HepG2 (cell line): ENCODE measurements around the gene KIF21B. TPM values are rescaled to one million over a fixed set of nuclear protein-coding genes. Genes with fewer than 3 reads are reported as not detected.

ENCODE experiments used
- ATAC-seq: fragments of 200-7000 bp; cut with Tn5 transposase; 3 replicates; pipeline ENCODE4 v1.9.1; 2020; ENCODE audit warnings: mild to moderate bottlenecking, moderate library complexity
- BruUV-seq: library from RNA; stranded (reverse); fragments of 400-500 nt; replicated peaks from 2 replicates; lab custom pipeline; 2021; lab: Mats Ljungman, UMichigan
- CTCF ChIA-PET: fragments of 300-600 bp; formaldehyde crosslinking; extraction: SDS; loops from one replicate; lab custom pipeline; 2021; ENCODE audit warnings: low total read pairs, inconsistent platforms, low intra/inter-chr PET ratio; lab: Yijun Ruan, JAX
- POLR2A ChIA-PET: fragments of 350-600 bp; sonication (Branson Sonifier 250); formaldehyde crosslinking; loops from one replicate; lab custom pipeline; 2020; ENCODE audit warnings: antibody characterized with exemption, inconsistent platforms; lab: Yijun Ruan, JAX
- DNase-seq: peaks from one replicate; pipeline ENCODE4 v3.0.0-alpha.2; 2015; ENCODE audit warnings: low spot score
- FAIRE-seq: peaks from 3 replicates; lab custom pipeline; 2011; peaks lifted over from hg19 to GRCh38; lab: Jason Lieb, UNC
- H2AFZ ChIP-seq: one replicate; pipeline ENCODE4 v1.6.1; 2011; ENCODE audit warnings: low read length, inconsistent platforms
- H3K27ac ChIP-seq: fragments of 300-600 bp; 3 replicates; pipeline ENCODE4 v1.8.0; 2011; ENCODE audit warnings: mixed run types, mild to moderate bottlenecking, mixed read lengths, low read length, inconsistent platforms; ENCODE audit not compliant: insufficient read depth; ENCODE audit errors: extremely low read length
- H3K27me3 ChIP-seq, 2 experiments: fragments of 200-600 bp in 1 of 2; 2 replicates in 1 of 2; 3 replicates in 1 of 2; pipeline versions ENCODE4 v1.6.0 to v1.8.0; 2011; ENCODE audit warnings: low read length in 2 of 2, mild to moderate bottlenecking in 2 of 2, moderate library complexity in 2 of 2, inconsistent platforms in 1 of 2; ENCODE audit not compliant: insufficient read depth in 2 of 2, control insufficient read depth in 1 of 2
- H3K36me3 ChIP-seq, 2 experiments: fragments of 200-600 bp in 1 of 2; replicated peaks in 1 of 2; 2 replicates in 1 of 2; 3 replicates in 1 of 2; pipeline versions ENCODE4 v1.5.1 to v1.8.0; 2011; ENCODE audit warnings: low read length in 2 of 2, inconsistent platforms in 1 of 2; ENCODE audit not compliant: insufficient read depth in 2 of 2, control insufficient read depth in 1 of 2
- H3K4me1 ChIP-seq: 2 replicates; pipeline ENCODE4 v1.5.1; 2012; ENCODE audit warnings: low read length, inconsistent platforms; ENCODE audit not compliant: insufficient read depth
- H3K4me2 ChIP-seq: 2 replicates; pipeline ENCODE4 v1.6.0; 2011; ENCODE audit warnings: low read depth, low read length, inconsistent platforms
- H3K4me3 ChIP-seq, 3 experiments: fragments of 200-600 bp in 1 of 3; sonication (generic), shearing (Covaris generic) in 1 of 3; replicated peaks in 1 of 3; 2 replicates each; pipeline ENCODE4 v1.5.1; 2011 to 2016; ENCODE audit warnings: low read length in 3 of 3, inconsistent platforms in 2 of 3, low read depth in 2 of 3, mild to moderate bottlenecking in 2 of 3, control low read depth in 1 of 3, mixed read lengths in 1 of 3; ENCODE audit not compliant: insufficient read depth in 1 of 3
- H3K79me2 ChIP-seq: one replicate; pipeline ENCODE4 v1.6.1; 2011; ENCODE audit warnings: low read length, inconsistent platforms; ENCODE audit not compliant: insufficient read depth
- H3K9ac ChIP-seq: 2 replicates; pipeline ENCODE4 v1.6.0; 2011; ENCODE audit warnings: mild to moderate bottlenecking, low read depth, low read length, inconsistent platforms; ENCODE audit not compliant: insufficient read depth
- H3K9me3 ChIP-seq: 2 replicates; pipeline ENCODE4 v1.5.1; 2012; ENCODE audit warnings: mild to moderate bottlenecking, low read length
- H4K20me1 ChIP-seq: 2 replicates; pipeline ENCODE4 v1.6.0; 2011; ENCODE audit warnings: inconsistent platforms, mild to moderate bottlenecking, low read length, moderate library complexity; ENCODE audit not compliant: insufficient read depth
- GTF3A ChIP-seq: sonication (generic); formaldehyde crosslinking; conservative IDR thresholded peaks from 2 replicates; pipeline ENCODE4 v1.4.0; 2020; ENCODE audit warnings: mild to moderate bottlenecking, missing genetic modification reagents
- MXD4 ChIP-seq: IDR thresholded peaks from 2 replicates; pipeline ENCODE4 v1.6.1; 2016; ENCODE audit warnings: mild to moderate bottlenecking, missing biosample characterization, missing genetic modification reagents
- RFX1 ChIP-seq: fragments of 450-650 bp; IDR thresholded peaks from 2 replicates; pipeline ENCODE4 v1.6.1; 2017
- TBX3 ChIP-seq: fragments of 450-650 bp; IDR thresholded peaks from 2 replicates; pipeline ENCODE4 v1.6.1; 2017; ENCODE audit warnings: antibody characterized with exemption, mild to moderate bottlenecking, inconsistent platforms, borderline replicate concordance
- ZKSCAN8 ChIP-seq: IDR thresholded peaks from 2 replicates; pipeline ENCODE4 v1.6.1; 2016; ENCODE audit warnings: borderline replicate concordance, missing genetic modification reagents, missing compliant biosample characterization
- ZNF558 ChIP-seq: sonication (generic); formaldehyde crosslinking; IDR thresholded peaks from 2 replicates; pipeline ENCODE4 v1.9.0; 2022; ENCODE audit warnings: mild to moderate bottlenecking, missing genetic modification reagents, borderline replicate concordance
- ZNF577 ChIP-seq: sonication (generic); formaldehyde crosslinking; IDR thresholded peaks from 2 replicates; pipeline ENCODE4 v1.4.0; 2020; ENCODE audit warnings: mild to moderate bottlenecking, low read depth, missing genetic modification reagents, borderline replicate concordance
- ZNF607 ChIP-seq: sonication (generic); formaldehyde crosslinking; IDR thresholded peaks from 2 replicates; pipeline ENCODE4 v1.5.1; 2020; ENCODE audit warnings: missing genetic modification reagents, mild to moderate bottlenecking, borderline replicate concordance
- ZNF75D ChIP-seq: sonication (generic); formaldehyde crosslinking; IDR thresholded peaks from 2 replicates; pipeline ENCODE4 v1.8.1; 2023; ENCODE audit warnings: missing genetic modification reagents, mild to moderate bottlenecking, borderline replicate concordance
- WGBS: methylation state at CpG from one replicate; pipeline ENCODE4 v1.1.6; 2017; ENCODE audit warnings: low lambda C conversion rate; 5-methylcytosine and 5-hydroxymethylcytosine counted together
- in situ Hi-C: cut with HindIII; loops from 2 replicates; pipeline ENCODE4 v1.10.0; 2017; ENCODE audit warnings: low pct_unique_long_range_greater_than_20kb; ENCODE audit not compliant: extremely low pct_ligation_motif_present
- intact Hi-C: fragments of 100-400 bp; cut with micrococcal nuclease; formaldehyde crosslinking; loops from one replicate; pipeline ENCODE4 v1.10.0; 2022; ENCODE audit not compliant: unreplicated experiment
- polyA plus RNA-seq, 8 experiments: library from polyadenylated mRNA; depleted of rRNA in 3 of 8; stranded (reverse) in 7 of 8; unstranded in 1 of 8; fragments of >200 nt; fragmentation: Illumina TruSeq in 4 of 8; extraction: Trizol in 4 of 8; gene quantifications; 2 replicates each; pipeline versions ENCODE4 v1.2.1 to v1.2.3, GENCODE V29; 2011 to 2016; ENCODE audit warnings: low read depth in 4 of 8, missing spikeins in 1 of 8, mixed read lengths in 1 of 8; ENCODE audit not compliant: insufficient read depth in 1 of 8
- total RNA-seq, 5 experiments: library from RNA; depleted of rRNA; stranded (reverse); fragments of >200 nt; fragmentation: Illumina TruSeq; extraction: Trizol; gene quantifications; 2 replicates each; pipeline ENCODE4 v1.2.3, GENCODE V29; 2016; ENCODE audit warnings: low read depth in 1 of 5
- TF ChIP-seq, protein P1 (sequence below): sonication (generic); formaldehyde crosslinking; IDR thresholded peaks from 2 replicates; pipeline ENCODE4 v1.4.0; 2020; ENCODE audit warnings: mild to moderate bottlenecking, missing genetic modification reagents
- TF ChIP-seq, protein P2 (sequence below): conservative IDR thresholded peaks from 2 replicates; pipeline ENCODE4 v1.6.1; 2018; ENCODE audit warnings: missing genetic modification reagents
- TF ChIP-seq, protein P3 (sequence below): fragments of 450-650 bp; IDR thresholded peaks from 2 replicates; pipeline ENCODE4 v1.6.1; 2017; ENCODE audit warnings: mild to moderate bottlenecking

Gene KIF21B
- total and polyA plus RNA-seq, 2 of the 13 experiments (the other 11 are each of a cell fraction or from before 2014, with no cell fraction given): 0.17 to 0.20 TPM

DNA sequence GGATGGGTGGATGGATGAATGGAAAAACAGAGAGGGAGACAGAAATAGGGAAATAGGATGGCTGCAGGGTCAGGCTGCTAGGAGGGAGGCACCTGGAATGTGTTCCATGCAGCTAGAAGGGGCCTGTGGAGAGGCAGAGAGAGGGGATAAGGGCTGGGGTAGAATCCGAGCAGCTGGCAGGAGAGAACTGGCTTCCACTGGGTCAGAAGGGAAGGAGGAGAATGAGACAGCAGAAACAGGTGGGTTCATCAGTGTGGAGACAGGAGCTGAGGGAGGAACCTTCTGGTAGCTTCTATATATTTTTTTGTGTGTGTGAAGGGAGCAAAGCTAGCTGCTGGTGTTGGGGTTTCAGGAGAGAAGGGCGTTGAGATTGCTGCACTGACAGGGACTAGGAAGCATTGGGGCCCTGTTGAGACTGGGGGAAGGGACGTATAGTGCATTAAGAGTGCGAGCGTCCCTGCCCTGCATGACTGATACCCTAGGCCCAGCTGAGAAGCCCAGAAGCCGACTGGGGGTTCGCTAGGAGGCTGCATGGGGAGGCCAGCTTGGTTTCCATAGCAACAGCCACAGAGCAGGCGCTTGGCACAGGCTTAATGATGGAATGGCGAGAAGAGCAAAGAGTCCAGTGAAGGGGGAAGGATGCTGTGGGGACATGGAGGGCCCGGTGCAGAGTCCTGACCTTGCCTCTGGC lies 14.8 kb upstream of the KIF21B start:
- H3K27ac ChIP-seq: no peak overlapping the region
- H3K79me2 ChIP-seq: no peaks in the 10 kb centered on the region
- no peak overlapping the region for H3K4me3 ChIP-seq
- TF ChIP-seq, protein P1, sequence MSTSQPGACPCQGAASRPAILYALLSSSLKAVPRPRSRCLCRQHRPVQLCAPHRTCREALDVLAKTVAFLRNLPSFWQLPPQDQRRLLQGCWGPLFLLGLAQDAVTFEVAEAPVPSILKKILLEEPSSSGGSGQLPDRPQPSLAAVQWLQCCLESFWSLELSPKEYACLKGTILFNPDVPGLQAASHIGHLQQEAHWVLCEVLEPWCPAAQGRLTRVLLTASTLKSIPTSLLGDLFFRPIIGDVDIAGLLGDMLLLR: no peak
- TF ChIP-seq GTF3A (CRISPR knock-in tag): no peak
- TF ChIP-seq RFX1: peak; percentile 19; the same call in 1 of the 2 replicates
- CTCF ChIA-PET: no interaction called here
- intact Hi-C loops: no loop called here
- BruUV-seq: no TSS peak
- H3K4me2 ChIP-seq: no peak overlapping the region
- WGBS: 31% methylated on average over 10 of the region's 10 CpGs
- POLR2A ChIA-PET: no interaction called here
- peaks cover 0 to 8% of the 10 kb centered on the region in 2 experiments; a peak in 3 of 5 replicates for H3K27me3 ChIP-seq
- in situ Hi-C loops: no loop called here
- no peaks in the 10 kb centered on the region for H4K20me1 ChIP-seq
- H3K9me3 ChIP-seq: no peaks in the 10 kb centered on the region
- H2AFZ ChIP-seq: no peak overlapping the region
- DNase-seq (no peak), ATAC-seq (no peak), FAIRE-seq (no peak)
- H3K36me3 ChIP-seq: no peaks in the 10 kb centered on the region
- H3K4me1 ChIP-seq: peaks cover 14% of the 10 kb centered on the region
- H3K9ac ChIP-seq: no peak overlapping the region

DNA sequence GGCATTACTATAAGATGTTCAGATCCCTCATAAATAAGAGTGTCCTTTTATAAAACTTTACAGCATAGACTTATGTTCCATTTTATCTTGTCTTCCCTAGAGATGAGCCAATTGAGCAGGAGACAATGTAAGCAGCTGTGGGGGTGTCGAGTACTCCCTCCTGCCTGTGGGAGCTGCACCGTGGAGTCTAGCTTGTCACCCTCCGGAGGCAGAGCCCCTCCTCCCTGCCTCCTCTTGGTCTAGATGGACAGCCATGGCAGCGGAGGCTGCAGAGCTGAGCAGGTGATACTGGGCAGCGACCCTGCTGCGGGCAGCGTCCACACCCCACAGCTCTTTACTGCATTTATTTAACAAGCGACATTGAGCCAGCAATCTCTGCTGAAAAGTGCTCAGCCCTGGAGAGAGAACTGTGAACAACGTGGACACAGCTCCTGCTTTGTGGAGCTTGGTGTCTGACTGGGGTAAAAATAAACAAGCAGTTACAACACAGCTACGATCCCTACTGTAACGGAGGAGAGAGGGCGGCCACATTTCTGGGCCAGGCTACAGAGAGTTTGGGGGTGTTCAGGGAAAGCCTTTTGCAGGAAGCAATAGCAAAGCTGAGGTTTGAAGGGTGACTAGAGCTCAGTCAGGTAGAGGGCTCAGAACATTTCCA lies 12.8 kb upstream of the KIF21B start:
- DNase-seq (no peak), ATAC-seq (peak; percentile 77), FAIRE-seq (peak; percentile 8)
- peaks cover 0 to 13% of the 10 kb centered on the region in 2 experiments; a peak in 3 of 5 replicates for H3K27me3 ChIP-seq
- no peaks in the 10 kb centered on the region for H3K79me2 ChIP-seq
- H3K36me3 ChIP-seq: no peaks in the 10 kb centered on the region
- H2AFZ ChIP-seq: no peak overlapping the region
- H3K27ac ChIP-seq: no peak overlapping the region
- CTCF ChIA-PET: no interaction called here
- intact Hi-C loops (no loop called here), in situ Hi-C loops (no loop called here)
- POLR2A ChIA-PET: interaction anchor here (1.7 kb wide), 1 partner anchor 145 kb away, joined by 4 read pairs; no protein-coding TSS in a partner anchor
- H3K9ac ChIP-seq: no peak overlapping the region
- WGBS: 4% methylated on average over 12 of the region's 12 CpGs
- no TSS peak for BruUV-seq
- no peaks in the 10 kb centered on the region for H3K9me3 ChIP-seq
- H3K4me1 ChIP-seq: peaks cover 10% of the 10 kb centered on the region
- peak overlapping the region in 1 of 3 experiments; percentile 12; a peak in 1 of 6 replicates for H3K4me3 ChIP-seq
- no peaks in the 10 kb centered on the region for H4K20me1 ChIP-seq
- H3K4me2 ChIP-seq: peak overlapping the region; percentile 68
- TF ChIP-seq ZNF607 (CRISPR knock-in tag) (no peak), ZNF577 (CRISPR knock-in tag) (no peak), ZNF558 (CRISPR knock-in tag) (no peak), TBX3 (no peak), ZNF75D (CRISPR knock-in tag) (no peak), MXD4 (CRISPR knock-in tag) (no peak), ZKSCAN8 (CRISPR knock-in tag) (no peak)
- TF ChIP-seq, protein P2, sequence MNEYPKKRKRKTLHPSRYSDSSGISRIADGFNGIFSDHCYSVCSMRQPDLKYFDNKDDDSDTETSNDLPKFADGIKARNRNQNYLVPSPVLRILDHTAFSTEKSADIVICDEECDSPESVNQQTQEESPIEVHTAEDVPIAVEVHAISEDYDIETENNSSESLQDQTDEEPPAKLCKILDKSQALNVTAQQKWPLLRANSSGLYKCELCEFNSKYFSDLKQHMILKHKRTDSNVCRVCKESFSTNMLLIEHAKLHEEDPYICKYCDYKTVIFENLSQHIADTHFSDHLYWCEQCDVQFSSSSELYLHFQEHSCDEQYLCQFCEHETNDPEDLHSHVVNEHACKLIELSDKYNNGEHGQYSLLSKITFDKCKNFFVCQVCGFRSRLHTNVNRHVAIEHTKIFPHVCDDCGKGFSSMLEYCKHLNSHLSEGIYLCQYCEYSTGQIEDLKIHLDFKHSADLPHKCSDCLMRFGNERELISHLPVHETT: no peak
- TF ChIP-seq, protein P3, sequence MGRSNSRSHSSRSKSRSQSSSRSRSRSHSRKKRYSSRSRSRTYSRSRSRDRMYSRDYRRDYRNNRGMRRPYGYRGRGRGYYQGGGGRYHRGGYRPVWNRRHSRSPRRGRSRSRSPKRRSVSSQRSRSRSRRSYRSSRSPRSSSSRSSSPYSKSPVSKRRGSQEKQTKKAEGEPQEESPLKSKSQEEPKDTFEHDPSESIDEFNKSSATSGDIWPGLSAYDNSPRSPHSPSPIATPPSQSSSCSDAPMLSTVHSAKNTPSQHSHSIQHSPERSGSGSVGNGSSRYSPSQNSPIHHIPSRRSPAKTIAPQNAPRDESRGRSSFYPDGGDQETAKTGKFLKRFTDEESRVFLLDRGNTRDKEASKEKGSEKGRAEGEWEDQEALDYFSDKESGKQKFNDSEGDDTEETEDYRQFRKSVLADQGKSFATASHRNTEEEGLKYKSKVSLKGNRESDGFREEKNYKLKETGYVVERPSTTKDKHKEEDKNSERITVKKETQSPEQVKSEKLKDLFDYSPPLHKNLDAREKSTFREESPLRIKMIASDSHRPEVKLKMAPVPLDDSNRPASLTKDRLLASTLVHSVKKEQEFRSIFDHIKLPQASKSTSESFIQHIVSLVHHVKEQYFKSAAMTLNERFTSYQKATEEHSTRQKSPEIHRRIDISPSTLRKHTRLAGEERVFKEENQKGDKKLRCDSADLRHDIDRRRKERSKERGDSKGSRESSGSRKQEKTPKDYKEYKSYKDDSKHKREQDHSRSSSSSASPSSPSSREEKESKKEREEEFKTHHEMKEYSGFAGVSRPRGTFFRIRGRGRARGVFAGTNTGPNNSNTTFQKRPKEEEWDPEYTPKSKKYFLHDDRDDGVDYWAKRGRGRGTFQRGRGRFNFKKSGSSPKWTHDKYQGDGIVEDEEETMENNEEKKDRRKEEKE: no peak
